WTC11 (cell line): ENCODE measurements around the gene FRS3. TPM values are rescaled to one million over a fixed set of nuclear protein-coding genes. Genes with fewer than 3 reads are reported as not detected.

Experiments used
- ATAC-seq: fragments of 200-7000 bp; cut with Tn5 transposase; 2 replicates; pipeline ENCODE4 v1.10.0; 2021; ENCODE audit warnings: mild to moderate bottlenecking, moderate library complexity
- CTCF ChIA-PET: fragments of 300-600 bp; sonication (Branson Sonifier 250); formaldehyde crosslinking; loops from one replicate; lab custom pipeline; 2021; ENCODE audit warnings: antibody characterized with exemption; lab: Charles Lee
- POLR2A ChIA-PET: fragments of 350-600 bp; sonication (Branson Sonifier 250); formaldehyde crosslinking; loops from one replicate; lab custom pipeline; 2021; ENCODE audit warnings: antibody characterized with exemption; lab: Charles Lee
- DNase-seq: peaks from one replicate; pipeline ENCODE4 v3.0.0; 2021; ENCODE audit warnings: low spot score
- H3K27ac Mint-ChIP-seq: 2 replicates; pipeline ENCODE4 v1.8.0; 2021; ENCODE audit warnings: mixed read lengths
- H3K27me3 Mint-ChIP-seq: 2 replicates; pipeline ENCODE4 v1.8.0; 2021; ENCODE audit warnings: low read depth, mild to moderate bottlenecking, moderate library complexity, mixed read lengths
- H3K36me3 Mint-ChIP-seq: 2 replicates; pipeline ENCODE4 v1.8.0; 2021; ENCODE audit warnings: mixed read lengths
- H3K4me1 Mint-ChIP-seq: 2 replicates; pipeline ENCODE4 v1.8.0; 2022; ENCODE audit warnings: mixed read lengths
- H3K4me3 Mint-ChIP-seq: 2 replicates; pipeline ENCODE4 v1.8.0; 2021; ENCODE audit warnings: mild to moderate bottlenecking, moderate library complexity, mixed read lengths
- H3K9me3 Mint-ChIP-seq: 2 replicates; pipeline ENCODE4 v1.8.0; 2021; ENCODE audit warnings: mixed read lengths
- ATF2 ChIP-seq: sonication (generic); formaldehyde crosslinking; IDR thresholded peaks from 2 replicates; pipeline ENCODE4 v1.8.1; 2022; ENCODE audit warnings: low read depth, missing genetic modification reagents, borderline replicate concordance
- ATF6 ChIP-seq: sonication (generic); formaldehyde crosslinking; IDR thresholded peaks from 2 replicates; pipeline ENCODE4 v1.8.1; 2023; ENCODE audit warnings: mild to moderate bottlenecking, missing genetic modification reagents
- CREM ChIP-seq: sonication (generic); formaldehyde crosslinking; IDR thresholded peaks from 2 replicates; pipeline ENCODE4 v1.8.1; 2022; ENCODE audit warnings: mild to moderate bottlenecking, missing genetic modification reagents, moderate library complexity
- CTCF ChIP-seq: fragments of 200-600 bp; IDR thresholded peaks from 2 replicates; pipeline ENCODE4 v1.8.0; 2022; ENCODE audit warnings: antibody characterized with exemption
- GABPB1 ChIP-seq: sonication (generic); formaldehyde crosslinking; IDR thresholded peaks from 2 replicates; pipeline ENCODE4 v1.8.1; 2023; ENCODE audit warnings: mild to moderate bottlenecking, missing genetic modification reagents
- GTF2I ChIP-seq: fragments of 250-450 bp; sonication (Bioruptor Pico); conservative IDR thresholded peaks from 2 replicates; pipeline ENCODE4 v1.4.0; 2021; ENCODE audit warnings: mild to moderate bottlenecking
- IRF2 ChIP-seq: sonication (generic); formaldehyde crosslinking; IDR thresholded peaks from 2 replicates; pipeline ENCODE4 v1.8.0; 2022; ENCODE audit warnings: low read depth, missing genetic modification reagents, borderline replicate concordance
- JUN ChIP-seq: sonication (generic); formaldehyde crosslinking; IDR thresholded peaks from 2 replicates; pipeline ENCODE4 v1.8.0; 2023; ENCODE audit warnings: mild to moderate bottlenecking, missing genetic modification reagents
- MXD4 ChIP-seq: fragments of 250-450 bp; sonication (Bioruptor Pico); IDR thresholded peaks from 2 replicates; pipeline ENCODE4 v1.8.0; 2021; ENCODE audit warnings: mild to moderate bottlenecking, moderate library complexity, borderline replicate concordance
- NFE2L1 ChIP-seq: sonication (generic); formaldehyde crosslinking; IDR thresholded peaks from 2 replicates; pipeline ENCODE4 v1.8.1; 2023; ENCODE audit warnings: missing genetic modification reagents
- PREB ChIP-seq: sonication (generic); formaldehyde crosslinking; IDR thresholded peaks from 2 replicates; pipeline ENCODE4 v1.8.1; 2022; ENCODE audit warnings: mild to moderate bottlenecking, missing genetic modification reagents, moderate library complexity, borderline replicate concordance
- RELA ChIP-seq: sonication (generic); formaldehyde crosslinking; IDR thresholded peaks from 2 replicates; pipeline ENCODE4 v1.8.1; 2022; ENCODE audit warnings: missing genetic modification reagents, mild to moderate bottlenecking, borderline replicate concordance
- ZNF263 ChIP-seq: sonication (generic); formaldehyde crosslinking; IDR thresholded peaks from 2 replicates; pipeline ENCODE4 v1.8.1; 2022; ENCODE audit warnings: low read depth, mild to moderate bottlenecking, moderate library complexity, missing genetic modification reagents
- ZNF281 ChIP-seq: sonication (generic); formaldehyde crosslinking; IDR thresholded peaks from 2 replicates; pipeline ENCODE4 v1.8.0; 2023; ENCODE audit warnings: mild to moderate bottlenecking, missing genetic modification reagents
- ZNF317 ChIP-seq: sonication (generic); formaldehyde crosslinking; IDR thresholded peaks from 2 replicates; pipeline ENCODE4 v1.8.1; 2023; ENCODE audit warnings: low read depth, mild to moderate bottlenecking, moderate library complexity, missing genetic modification reagents, borderline replicate concordance
- ZNF396 ChIP-seq: fragments of 250-450 bp; sonication (Bioruptor Pico); IDR thresholded peaks from 2 replicates; pipeline ENCODE4 v1.8.0; 2021; ENCODE audit warnings: mild to moderate bottlenecking, moderate library complexity, borderline replicate concordance
- ZNF423 ChIP-seq: fragments of 250-450 bp; sonication (Bioruptor Pico); IDR thresholded peaks from 2 replicates; pipeline ENCODE4 v2.1.2; 2022; ENCODE audit warnings: mild to moderate bottlenecking, moderate library complexity
- ZNF425 ChIP-seq: fragments of 250-450 bp; sonication (Bioruptor Pico); conservative IDR thresholded peaks from 2 replicates; pipeline ENCODE4 v1.9.0; 2021; ENCODE audit warnings: mild to moderate bottlenecking
- total RNA-seq: library from RNA; stranded (reverse); gene quantifications from 3 replicates; pipeline ENCODE4 v1.2.3, GENCODE V29; 2021

Gene FRS3
- total RNA-seq, 1 experiment from 2014 or later: 7.8 TPM

- ChIA-PET CTCF (interaction anchor here (1.3 to 2.0 kb wide), 5 partner anchors 10 to 64 kb away, joined by 3 to 11 read pairs (median 7); partner anchors contain the start of gene TOMM6), POLR2A (interaction anchor here (1.0 kb wide), 1 partner anchor 11 kb away, joined by 4 read pairs; no protein-coding TSS in a partner anchor)
- H3K27me3 Mint-ChIP-seq: no peaks in the 10 kb centered on the region
- no peak overlapping the region for H3K4me3 Mint-ChIP-seq
- peaks cover 23% of the 10 kb centered on the region for H3K4me1 Mint-ChIP-seq
- H3K36me3 Mint-ChIP-seq: no peaks in the 10 kb centered on the region
- peak overlapping the region; percentile 60; the same call in 1 of the 2 replicates for H3K27ac Mint-ChIP-seq
- no peaks in the 10 kb centered on the region for H3K9me3 Mint-ChIP-seq
- DNase-seq (peak; percentile 36), ATAC-seq (peak; percentile 86)
- TF ChIP-seq GTF2I (CRISPR knock-in tag) (no peak), IRF2 (no peak), ZNF263 (CRISPR knock-in tag) (0 out of 2 replicates have a peak, but pooled peaks have one; percentile 27), ZNF425 (no peak), ZNF281 (CRISPR knock-in tag) (no peak), GABPB1 (peak; percentile 79)
Observed at GRCh38 chr6:41723530-41724227, 56.0 kb downstream of the FRS3 start.

GRCh38 chr6:41722969-41723529, 56.7 kb downstream of the FRS3 start:
- H3K4me3 Mint-ChIP-seq: no peak overlapping the region
- no peaks in the 10 kb centered on the region for H3K27me3 Mint-ChIP-seq
- DNase-seq (no peak), ATAC-seq (no peak)
- ChIA-PET CTCF (interaction anchor here (1.2 to 2.0 kb wide), 6 partner anchors 11 to 65 kb away, joined by 3 to 11 read pairs (median 6); partner anchors contain the start of genes FRS3 and TOMM6), POLR2A (interaction anchor here (1.0 kb wide), 1 partner anchor 11 kb away, joined by 4 read pairs; no protein-coding TSS in a partner anchor)
- H3K4me1 Mint-ChIP-seq: peaks cover 17% of the 10 kb centered on the region
- H3K27ac Mint-ChIP-seq: no peak overlapping the region
- H3K9me3 Mint-ChIP-seq: no peaks in the 10 kb centered on the region
- H3K36me3 Mint-ChIP-seq: no peaks in the 10 kb centered on the region
- TF ChIP-seq RELA (CRISPR knock-in tag): no peak
- TF ChIP-seq ZNF423 (CRISPR knock-in tag): no peak
- no peak for TF ChIP-seq CTCF
- no peak for TF ChIP-seq CREM (CRISPR knock-in tag)
- TF ChIP-seq IRF2: no peak
- TF ChIP-seq MXD4: no peak
- TF ChIP-seq JUN (CRISPR knock-in tag): no peak
- TF ChIP-seq ZNF317 (CRISPR knock-in tag): no peak
- TF ChIP-seq NFE2L1 (CRISPR knock-in tag): no peak
- no peak for TF ChIP-seq ZNF281 (CRISPR knock-in tag)
- TF ChIP-seq ATF2 (CRISPR knock-in tag): no peak
- TF ChIP-seq ZNF396: no peak
- TF ChIP-seq PREB: no peak
- no peak for TF ChIP-seq ATF6 (CRISPR knock-in tag)
